Kasumi-1 (cell line): ENCODE results near the gene SRPX2.

Experiments
- DNase-seq, 2 experiments: peaks; one replicate each; lab custom pipeline; 2025; lab: John Stamatoyannopoulos, UW

Gene SRPX2

GRCh38 chrX:100649550-100650356 is 5.8 kb downstream of the SRPX2 start:
- DNase-seq = no peak

GRCh38 chrX:100650841-100651240 is 6.8 kb downstream of the SRPX2 start:
- no peak for DNase-seq

GRCh38 chrX:100652266-100652665 is 8.3 kb downstream of the SRPX2 start:
- no peak for DNase-seq

- DNase-seq = peak; percentile 23 to 28
These were observed 10.3 kb downstream of the SRPX2 start for GRCh38 chrX:100654261-100654660.

GRCh38 chrX:100658941-100659381 is 15.0 kb downstream of the SRPX2 start:
- DNase-seq = no peak

- no peak for DNase-seq
These were observed 15.6 kb downstream of the SRPX2 start for GRCh38 chrX:100659431-100660137.

GRCh38 chrX:100662170-100662569 is 18.2 kb downstream of the SRPX2 start:
- DNase-seq = no peak

- no peak for DNase-seq
These were observed 18.8 kb downstream of the SRPX2 start for GRCh38 chrX:100662796-100663195.

GRCh38 chrX:100663642-100664041 is 19.6 kb downstream of the SRPX2 start:
- no peak for DNase-seq

- DNase-seq = no peak
These were observed 29.0 kb downstream of the SRPX2 start for GRCh38 chrX:100672966-100673365.

GRCh38 chrX:100673397-100673953 is 29.5 kb downstream of the SRPX2 start:
- no peak for DNase-seq

GRCh38 chrX:100674705-100675104 is 30.7 kb downstream of the SRPX2 start:
- DNase-seq = peak; percentile 1 to 30

GRCh38 chrX:100677611-100678181 is 33.7 kb downstream of the SRPX2 start:
- DNase-seq = no peak

GRCh38 chrX:100680756-100681155 is 36.8 kb downstream of the SRPX2 start:
- no peak for DNase-seq

GRCh38 chrX:100681599-100681998 is 37.6 kb downstream of the SRPX2 start:
- DNase-seq = no peak

- no peak for DNase-seq
These were observed 38.9 kb downstream of the SRPX2 start for GRCh38 chrX:100682939-100683338.

- DNase-seq = peak; percentile 74 to 77
These were observed 41.4 kb downstream of the SRPX2 start for GRCh38 chrX:100685284-100685996.

GRCh38 chrX:100685997-100686305 is 42.0 kb downstream of the SRPX2 start:
- DNase-seq = no peak

GRCh38 chrX:100687128-100687527 is 43.1 kb downstream of the SRPX2 start:
- peak in 1 of 2 experiments; percentile 0 for DNase-seq

- peak; percentile 15 to 18 for DNase-seq
These were observed 43.5 kb downstream of the SRPX2 start for GRCh38 chrX:100687546-100687945.

GRCh38 chrX:100695302-100695701 is 51.3 kb downstream of the SRPX2 start:
- no peak for DNase-seq

- DNase-seq = no peak
These were observed 52.0 kb downstream of the SRPX2 start for GRCh38 chrX:100695991-100696390.
